OCI-LY7 (cell line): ENCODE measurements around the gene C9orf72. TPM values are rescaled to one million over a fixed set of nuclear protein-coding genes. Genes with fewer than 3 reads are reported as not detected.

Experiments
- BruUV-seq: library from RNA; stranded (reverse); fragments of 400-500 nt; replicated peaks from 2 replicates; lab custom pipeline; 2021; lab: Mats Ljungman, UMichigan
- CTCF ChIA-PET: fragments of 300-600 bp; sonication (Branson Sonifier 250); formaldehyde crosslinking; loops from one replicate; lab custom pipeline; 2022; ENCODE audit warnings: antibody characterized with exemption; ENCODE audit not compliant: unreplicated experiment; lab: Charles Lee
- POLR2A ChIA-PET: fragments of 300-600 bp; sonication (Branson Sonifier 250); formaldehyde crosslinking; loops from one replicate; lab custom pipeline; 2022; ENCODE audit warnings: antibody characterized with exemption; lab: Charles Lee
- DNase-seq: peaks from one replicate; pipeline ENCODE4 v3.0.0-alpha.2; 2015; ENCODE audit warnings: low spot score
- H2AFZ ChIP-seq: fragments of 200-600 bp; sonication (generic), shearing (Covaris generic); 2 replicates; pipeline ENCODE4 v1.6.1; 2014; ENCODE audit warnings: mild to moderate bottlenecking, antibody characterized with exemption, low read length, moderate library complexity
- H3K27ac ChIP-seq: fragments of 200-600 bp; sonication (generic); 2 replicates; pipeline ENCODE4 v1.5.1; 2014; ENCODE audit warnings: mixed run types, low read depth, mild to moderate bottlenecking, moderate library complexity, low read length, inconsistent platforms; ENCODE audit not compliant: poor library complexity, severe bottlenecking
- H3K36me3 ChIP-seq: fragments of 200-600 bp; sonication (generic); 2 replicates; pipeline ENCODE4 v1.6.1; 2014; ENCODE audit warnings: mild to moderate bottlenecking, antibody characterized with exemption, low read length, moderate library complexity, mixed read lengths; ENCODE audit not compliant: insufficient read depth
- H3K4me1 ChIP-seq: fragments of 200-600 bp; sonication (generic); 2 replicates; pipeline ENCODE4 v1.5.1; 2014; ENCODE audit warnings: mild to moderate bottlenecking, low read length; ENCODE audit not compliant: insufficient read depth, poor library complexity, severe bottlenecking
- H3K4me2 ChIP-seq: fragments of 200-600 bp; sonication (generic); 2 replicates; pipeline ENCODE4 v1.6.1; 2014; ENCODE audit warnings: mild to moderate bottlenecking, low read length
- H3K4me3 ChIP-seq: fragments of 200-600 bp; sonication (generic); 2 replicates; pipeline ENCODE4 v1.5.1; 2014; ENCODE audit warnings: mild to moderate bottlenecking, low read depth, low read length; ENCODE audit not compliant: poor library complexity, severe bottlenecking
- H3K79me2 ChIP-seq: fragments of 200-600 bp; sonication (generic); 2 replicates; pipeline ENCODE4 v1.6.1; 2016; ENCODE audit warnings: low read depth, mild to moderate bottlenecking, low read length, moderate library complexity, mixed read lengths; ENCODE audit not compliant: insufficient read depth
- H3K9me2 ChIP-seq: fragments of 200-600 bp; sonication (generic); 2 replicates; pipeline ENCODE4 v1.6.1; 2016; ENCODE audit warnings: mild to moderate bottlenecking, low read length, mixed read lengths; ENCODE audit not compliant: insufficient read depth
- H3K9me3 ChIP-seq: fragments of 200-600 bp; sonication (generic); 2 replicates; pipeline ENCODE4 v1.6.1; 2014; ENCODE audit warnings: mild to moderate bottlenecking, mixed run types, low read length, mixed read lengths
- H4K20me1 ChIP-seq: fragments of 200-600 bp; sonication (generic); 2 replicates; pipeline ENCODE4 v1.6.1; 2014; ENCODE audit warnings: mild to moderate bottlenecking, antibody characterized with exemption, low read length, moderate library complexity, mixed read lengths; ENCODE audit not compliant: insufficient read depth
- CTCF ChIP-seq: fragments of 200-600 bp; sonication (generic); conservative IDR thresholded peaks from 2 replicates; pipeline ENCODE4 v1.5.1; 2014; ENCODE audit warnings: mild to moderate bottlenecking, antibody characterized with exemption, low read length, moderate library complexity, mixed read lengths
- EZH2phosphoT487 ChIP-seq: fragments of 200-600 bp; sonication (generic); IDR thresholded peaks from 2 replicates; pipeline ENCODE4 v1.6.1; 2018; ENCODE audit warnings: low read depth, borderline replicate concordance, mild to moderate bottlenecking, mixed run types, antibody characterized with exemption, low read length, moderate library complexity, mixed read lengths
- intact Hi-C: fragments of 100-400 bp; cut with micrococcal nuclease; formaldehyde crosslinking; loops from one replicate; pipeline ENCODE4 v1.10.0; 2022; ENCODE audit not compliant: unreplicated experiment
- total RNA-seq, 2 experiments: library from RNA; depleted of rRNA in 1 of 2; stranded (reverse); fragments of >200 nt in 1 of 2; shearing (Covaris generic) in 1 of 2; gene quantifications; 2 replicates each; pipeline ENCODE4 v1.2.3, GENCODE V29; 2014 to 2022

C9orf72 gene
- total RNA-seq, 2 experiments from 2014 or later = 12.3 to 16.4 TPM

DNA sequence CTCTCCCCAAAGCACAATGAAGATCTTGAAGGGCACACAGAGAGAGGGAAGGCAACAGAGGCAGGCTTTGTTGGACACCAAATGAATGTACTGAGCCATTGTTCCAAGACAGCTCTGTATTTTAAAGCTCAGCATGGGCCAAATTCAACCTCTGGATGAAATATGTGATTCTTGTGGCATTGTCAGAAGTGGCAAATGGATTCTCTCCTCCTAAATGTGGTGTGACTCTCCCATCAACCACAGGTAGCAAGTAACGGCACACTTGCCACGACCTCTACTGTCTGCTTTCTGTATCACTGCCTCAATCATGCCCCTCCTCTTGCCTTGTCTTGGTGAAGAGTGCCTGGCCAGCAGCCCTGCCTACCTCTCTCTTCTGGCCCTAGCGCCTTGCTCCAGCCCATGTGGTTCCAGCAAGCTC is 37.6 kb downstream of the C9orf72 start:
- H3K27ac ChIP-seq = no peak overlapping the region
- ChIA-PET CTCF (no interaction called here), POLR2A (no interaction called here)
- no peaks in the 10 kb centered on the region for H3K9me2 ChIP-seq
- BruUV-seq = no TSS peak
- peak; percentile 64 for TF ChIP-seq CTCF
- TF ChIP-seq EZH2phosphoT487 = no peak
- no peaks in the 10 kb centered on the region for H3K79me2 ChIP-seq
- H3K4me2 ChIP-seq = no peak overlapping the region
- H3K4me1 ChIP-seq = no peaks in the 10 kb centered on the region
- DNase-seq = peak; percentile 16
- no peaks in the 10 kb centered on the region for H3K9me3 ChIP-seq
- no peaks in the 10 kb centered on the region for H3K36me3 ChIP-seq
- no peaks in the 10 kb centered on the region for H4K20me1 ChIP-seq
- no peak overlapping the region for H3K4me3 ChIP-seq
- H2AFZ ChIP-seq = no peak overlapping the region
- intact Hi-C loops = no loop called here

GRCh38 chr9:27534658-27535209 is 38.5 kb downstream of the C9orf72 start:
- no peaks in the 10 kb centered on the region for H3K9me2 ChIP-seq
- TF ChIP-seq EZH2phosphoT487 (no peak), CTCF (no peak)
- ChIA-PET POLR2A (interaction anchor here (0.6 kb wide), 1 partner anchor 34 kb away, joined by 3 read pairs; no protein-coding TSS in a partner anchor), CTCF (interaction anchor here (0.9 kb wide), 1 partner anchor 118 kb away, joined by 3 read pairs; no protein-coding TSS in a partner anchor)
- no TSS peak for BruUV-seq
- no peak overlapping the region for H2AFZ ChIP-seq
- intact Hi-C loops = no loop called here
- H3K4me3 ChIP-seq = no peak overlapping the region
- H3K36me3 ChIP-seq = no peaks in the 10 kb centered on the region
- H3K4me1 ChIP-seq = no peaks in the 10 kb centered on the region
- H3K79me2 ChIP-seq = no peaks in the 10 kb centered on the region
- no peak overlapping the region for H3K4me2 ChIP-seq
- no peak for DNase-seq
- no peaks in the 10 kb centered on the region for H4K20me1 ChIP-seq
- H3K27ac ChIP-seq = no peak overlapping the region
- no peaks in the 10 kb centered on the region for H3K9me3 ChIP-seq

DNA sequence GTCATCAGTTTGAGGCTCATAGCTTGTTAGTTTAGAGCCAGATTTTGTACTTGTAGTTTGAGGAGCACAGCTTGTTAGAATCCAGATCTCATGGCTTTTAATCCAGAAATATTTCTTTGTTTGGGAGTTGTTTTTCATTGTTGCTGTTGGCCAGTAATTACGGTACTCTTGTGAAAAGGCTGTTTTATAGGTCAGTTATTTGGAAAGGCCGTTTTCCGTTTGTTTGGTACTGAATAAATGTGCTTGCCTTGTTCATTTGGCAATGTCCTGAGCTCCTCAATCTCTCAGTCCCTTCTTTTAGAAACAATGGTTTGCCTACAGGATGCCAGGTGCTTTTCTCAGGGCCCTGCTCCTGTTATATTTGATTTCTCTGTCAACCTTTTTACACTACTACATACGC is 39.1 kb downstream of the C9orf72 start:
- Histone ChIP-seq H3K9me3 (no peaks in the 10 kb centered on the region), H3K27ac (no peak overlapping the region), H3K4me3 (no peak overlapping the region), H2AFZ (no peak overlapping the region), H3K36me3 (no peaks in the 10 kb centered on the region), H4K20me1 (no peaks in the 10 kb centered on the region), H3K4me1 (peaks cover 4% of the 10 kb centered on the region), H3K9me2 (no peaks in the 10 kb centered on the region), H3K79me2 (no peaks in the 10 kb centered on the region), H3K4me2 (no peak overlapping the region)
- ChIA-PET POLR2A (interaction anchor here (0.6 kb wide), 1 partner anchor 35 kb away, joined by 3 read pairs; no protein-coding TSS in a partner anchor), CTCF (interaction anchor here (0.9 kb wide), 1 partner anchor 117 kb away, joined by 3 read pairs; no protein-coding TSS in a partner anchor)
- no peak for DNase-seq
- intact Hi-C loops = no loop called here
- no TSS peak for BruUV-seq
- no peak for TF ChIP-seq EZH2phosphoT487
- TF ChIP-seq CTCF = no peak
